ENCODE data around the gene SLC26A5.

SLC26A5 gene

DNA sequence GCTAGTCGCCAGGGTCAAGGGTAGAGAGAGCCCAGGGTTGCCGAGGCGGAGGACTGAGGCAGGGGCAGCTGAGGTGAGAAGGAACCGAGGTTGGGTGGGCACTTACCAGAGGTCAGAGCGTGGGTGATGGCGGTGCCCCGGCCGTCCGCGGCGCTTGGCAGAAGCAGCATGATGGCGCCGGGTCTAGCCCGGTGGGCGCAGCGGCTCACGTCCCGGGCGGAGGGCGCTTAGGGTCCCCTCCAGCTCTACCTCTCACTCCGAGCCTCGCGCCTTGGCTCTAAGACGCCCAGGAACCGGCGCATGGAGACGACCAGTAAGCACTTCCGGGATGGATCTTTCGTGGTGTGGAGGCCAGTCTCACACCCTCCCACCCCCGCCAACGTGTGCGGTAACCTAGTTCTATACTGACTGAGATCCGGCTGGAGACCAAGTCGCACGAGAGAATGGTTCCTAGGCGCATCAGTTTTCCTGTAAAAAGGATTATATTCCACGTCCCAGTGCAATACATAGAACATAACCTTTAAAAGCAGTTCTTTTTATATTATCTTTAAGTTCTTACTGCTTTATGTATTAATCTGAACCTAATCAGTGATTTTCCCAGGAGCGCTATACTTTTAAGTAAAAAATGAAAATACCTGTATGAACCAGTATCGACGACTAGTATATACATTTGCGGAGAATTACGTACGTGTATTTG, 101.4 kb downstream of the SLC26A5 start, which contains the start of gene DNAJC2:
DNAJC2 (minus strand) TSS at position 315 of the 697 bp plus-strand sequence; CDS start at position 170, 145 bp downstream.
- DNase-seq, result peak; percentile 81

DNA sequence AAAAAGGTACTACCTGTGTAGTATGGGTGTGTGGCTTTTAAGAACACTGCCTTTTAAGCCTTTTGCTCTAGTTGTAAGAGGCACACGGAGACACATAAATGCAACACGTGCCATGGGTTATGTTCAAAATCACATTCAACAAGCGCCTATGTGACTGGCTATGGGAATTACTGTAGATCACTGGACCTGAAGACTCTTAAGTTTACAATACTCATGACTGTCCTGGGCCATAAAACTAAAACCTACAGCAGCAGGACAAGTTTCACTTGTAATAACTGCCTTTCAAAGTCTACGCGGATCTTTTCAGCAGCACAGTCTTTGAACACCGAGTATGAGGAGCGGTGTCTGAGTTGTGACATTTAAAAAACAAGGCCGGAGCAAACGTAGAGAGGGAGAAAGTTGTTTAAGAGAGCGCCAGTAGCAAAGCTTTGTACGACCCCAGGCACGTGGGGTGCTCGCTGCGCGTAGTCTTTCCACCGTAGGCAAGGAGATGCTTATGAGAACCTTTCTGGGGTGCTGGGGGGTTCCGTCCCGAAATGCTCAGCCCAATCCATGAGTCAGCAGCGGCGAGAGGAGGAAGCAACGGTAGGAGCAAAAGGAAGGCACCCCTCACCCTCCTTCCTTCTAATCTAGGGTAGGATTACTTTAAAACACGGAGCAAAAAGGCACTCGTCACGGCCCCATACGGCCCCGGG, 102.1 kb downstream of the SLC26A5 start:
- no peak for DNase-seq

DNA sequence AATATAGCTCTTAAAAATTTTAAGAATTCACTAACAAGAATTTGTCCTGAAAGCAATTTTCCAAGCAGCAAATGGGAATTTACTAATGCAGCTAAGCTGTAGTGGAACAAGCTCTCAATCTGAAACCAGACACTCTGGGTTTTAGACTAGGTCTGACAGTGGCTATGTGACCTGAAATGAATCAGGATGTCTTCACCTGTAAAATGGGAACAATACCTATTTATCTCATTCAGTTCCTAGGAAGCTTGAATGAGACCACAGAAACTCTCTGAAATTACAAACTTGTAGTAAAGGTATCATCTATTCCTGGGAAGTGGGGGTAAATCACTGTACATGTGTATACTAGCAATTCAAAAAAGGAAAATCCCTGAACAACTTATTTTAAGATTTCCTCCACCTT, 102.7 kb downstream of the SLC26A5 start:
- DNase-seq, result no peak

DNA sequence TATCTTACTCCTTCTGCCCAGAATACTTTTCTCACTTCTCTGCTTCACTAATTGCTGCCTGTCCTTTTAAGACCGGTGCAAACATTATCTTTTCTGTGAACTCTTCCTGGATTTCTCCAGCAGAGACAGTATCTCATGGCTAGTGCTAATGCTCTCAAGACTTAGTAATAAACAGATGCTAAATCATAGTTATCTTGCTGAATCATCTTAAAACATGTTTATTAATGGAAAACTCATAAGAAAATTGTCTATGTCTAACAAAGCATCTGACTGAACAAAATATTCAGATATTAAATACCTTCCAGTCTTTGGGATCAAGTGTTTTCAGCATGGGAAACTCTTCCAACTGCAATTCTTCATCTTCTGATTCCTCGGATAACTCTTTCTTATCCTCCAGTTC, 104.5 kb downstream of the SLC26A5 start:
- no peak for DNase-seq

DNA sequence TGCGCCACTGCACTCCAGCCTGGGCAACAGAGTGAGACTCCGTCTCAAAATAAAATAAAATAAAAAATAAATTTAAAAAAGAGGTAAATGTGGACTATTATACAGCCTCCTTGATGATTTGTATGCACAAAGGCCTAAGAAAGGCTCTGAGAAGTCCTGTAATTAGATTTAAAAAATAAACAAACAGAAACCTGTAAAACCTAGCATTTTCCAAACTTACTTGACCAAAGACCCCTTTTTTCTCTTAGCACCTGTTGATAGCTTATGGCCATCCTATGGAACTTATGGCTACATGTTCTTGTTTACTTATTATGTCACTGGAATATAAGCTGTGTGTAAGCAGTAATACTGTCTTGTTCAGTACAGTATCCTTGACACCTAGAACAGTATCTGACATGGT, 107.1 kb downstream of the SLC26A5 start:
- DNase-seq, result no peak

DNA sequence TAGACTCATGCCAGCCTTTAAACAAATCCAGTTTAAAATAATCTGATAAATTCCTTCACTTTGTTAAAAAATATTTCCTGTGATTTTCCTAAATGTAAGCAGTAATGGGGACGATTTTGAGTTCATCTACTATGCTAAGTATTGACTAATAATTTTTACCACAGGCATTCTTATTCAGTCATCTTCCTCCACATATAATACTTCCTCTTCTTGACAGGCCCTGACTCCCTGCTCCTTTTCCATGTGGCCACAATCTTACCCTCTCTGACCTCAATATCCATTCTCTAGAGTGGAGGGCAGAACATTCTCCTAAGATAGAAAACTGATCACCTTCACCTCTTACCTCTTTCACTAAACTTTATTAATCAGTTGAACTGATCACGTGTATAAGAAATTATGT, 109.2 kb downstream of the SLC26A5 start:
- DNase-seq, result no peak

DNA sequence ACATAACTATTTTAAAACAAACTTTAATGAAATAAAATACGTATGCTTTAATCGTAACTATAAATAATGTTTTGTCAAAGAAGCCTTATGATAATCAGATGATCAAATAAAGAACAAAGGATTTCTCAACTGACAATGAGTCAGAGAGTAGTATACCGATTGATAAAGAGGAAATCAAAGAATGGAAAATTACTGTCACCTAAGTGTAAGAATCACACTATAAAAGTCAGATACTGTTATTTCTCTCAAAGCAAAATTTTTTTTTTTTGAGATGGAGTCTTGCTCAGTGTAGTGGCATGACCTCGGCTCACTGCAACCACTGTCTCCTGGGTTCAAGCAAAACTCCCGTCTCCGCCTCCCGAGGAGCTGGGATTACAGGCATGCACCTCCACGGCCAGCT, 120.3 kb downstream of the SLC26A5 start:
- DNase-seq, result no peak

All from activated T-cell treated with anti-CD3 and anti-CD28 coated beads, Interleukin-2, amount 50 U/mL, for 1 hour (primary cell).